Measurements from ENCODE around the gene UNC5CL.

Gene UNC5CL

DNA sequence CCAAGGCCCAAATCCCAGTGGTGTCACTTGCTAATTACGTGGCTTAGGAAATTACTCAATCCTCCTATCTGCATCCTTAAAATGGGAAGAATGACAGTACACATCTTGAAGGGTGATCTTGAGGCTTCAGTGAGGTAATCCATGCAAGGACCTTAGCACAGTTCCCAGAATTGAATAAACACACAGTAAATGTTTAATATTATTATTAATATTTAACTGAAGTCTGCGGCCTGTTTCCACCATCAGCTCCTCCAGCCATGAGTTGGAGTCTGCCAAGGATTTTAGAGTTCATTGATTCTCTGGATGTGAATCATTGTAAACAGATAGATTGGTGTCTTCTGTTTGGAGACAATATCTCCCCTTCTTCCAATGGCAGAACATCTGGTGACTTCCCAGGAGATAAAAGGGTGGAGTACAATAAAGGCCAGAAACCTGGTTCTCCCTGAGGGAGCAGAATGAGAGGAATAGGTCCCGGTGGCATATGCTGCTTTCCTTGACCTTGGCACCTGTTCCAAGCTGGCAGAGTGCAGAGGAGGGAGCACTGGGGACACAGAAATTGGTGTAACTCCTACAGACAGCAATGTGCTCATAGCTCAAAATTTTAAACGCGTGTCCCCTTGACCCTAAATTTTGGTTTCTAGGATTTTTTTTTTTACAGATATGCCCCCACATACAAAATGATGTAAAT lies 25.4 kb downstream of the UNC5CL start:
- no peak overlapping the region for H3K27ac ChIP-seq (ENCODE audit: low read depth, low read length)
- H3F3A ChIP-seq (ENCODE audit: insufficient read depth), result no peaks in the 10 kb centered on the region
- no peak overlapping the region for H3K9ac ChIP-seq (ENCODE audit: low read length)
- no peak overlapping the region for H2AFZ ChIP-seq (ENCODE audit: low read depth, low read length, severe bottlenecking)
- H3K9me3 ChIP-seq (ENCODE audit: insufficient read depth, low read length), result no peaks in the 10 kb centered on the region
- H3K4me2 ChIP-seq (ENCODE audit: low read depth, low read length, poor library complexity, severe bottlenecking), result no peak overlapping the region
- H4K20me1 ChIP-seq (ENCODE audit: low read depth, low read length), result no peaks in the 10 kb centered on the region
- TF ChIP-seq, protein P1, sequence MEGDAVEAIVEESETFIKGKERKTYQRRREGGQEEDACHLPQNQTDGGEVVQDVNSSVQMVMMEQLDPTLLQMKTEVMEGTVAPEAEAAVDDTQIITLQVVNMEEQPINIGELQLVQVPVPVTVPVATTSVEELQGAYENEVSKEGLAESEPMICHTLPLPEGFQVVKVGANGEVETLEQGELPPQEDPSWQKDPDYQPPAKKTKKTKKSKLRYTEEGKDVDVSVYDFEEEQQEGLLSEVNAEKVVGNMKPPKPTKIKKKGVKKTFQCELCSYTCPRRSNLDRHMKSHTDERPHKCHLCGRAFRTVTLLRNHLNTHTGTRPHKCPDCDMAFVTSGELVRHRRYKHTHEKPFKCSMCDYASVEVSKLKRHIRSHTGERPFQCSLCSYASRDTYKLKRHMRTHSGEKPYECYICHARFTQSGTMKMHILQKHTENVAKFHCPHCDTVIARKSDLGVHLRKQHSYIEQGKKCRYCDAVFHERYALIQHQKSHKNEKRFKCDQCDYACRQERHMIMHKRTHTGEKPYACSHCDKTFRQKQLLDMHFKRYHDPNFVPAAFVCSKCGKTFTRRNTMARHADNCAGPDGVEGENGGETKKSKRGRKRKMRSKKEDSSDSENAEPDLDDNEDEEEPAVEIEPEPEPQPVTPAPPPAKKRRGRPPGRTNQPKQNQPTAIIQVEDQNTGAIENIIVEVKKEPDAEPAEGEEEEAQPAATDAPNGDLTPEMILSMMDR (IDR thresholded peaks at IDR 0.05; ENCODE audit: insufficient read depth, low read length, poor library complexity, severe bottlenecking), result no peak
- TF ChIP-seq EZH2phosphoT487 (conservative IDR thresholded peaks at IDR 0.05; ENCODE audit: low read length), result no peak
- H3K79me2 ChIP-seq (ENCODE audit: insufficient read depth, low read length), result no peaks in the 10 kb centered on the region
- no peaks in the 10 kb centered on the region for H3K9me2 ChIP-seq (replicated peaks; ENCODE audit: insufficient read depth, low read length)
- no peaks in the 10 kb centered on the region for H3K27me3 ChIP-seq (ENCODE audit: low read length)
- H3K36me3 ChIP-seq (ENCODE audit: low read length), result no peaks in the 10 kb centered on the region
- no peak overlapping the region for H3K4me3 ChIP-seq (ENCODE audit: insufficient read depth, low read length, poor library complexity, severe bottlenecking)

DNA sequence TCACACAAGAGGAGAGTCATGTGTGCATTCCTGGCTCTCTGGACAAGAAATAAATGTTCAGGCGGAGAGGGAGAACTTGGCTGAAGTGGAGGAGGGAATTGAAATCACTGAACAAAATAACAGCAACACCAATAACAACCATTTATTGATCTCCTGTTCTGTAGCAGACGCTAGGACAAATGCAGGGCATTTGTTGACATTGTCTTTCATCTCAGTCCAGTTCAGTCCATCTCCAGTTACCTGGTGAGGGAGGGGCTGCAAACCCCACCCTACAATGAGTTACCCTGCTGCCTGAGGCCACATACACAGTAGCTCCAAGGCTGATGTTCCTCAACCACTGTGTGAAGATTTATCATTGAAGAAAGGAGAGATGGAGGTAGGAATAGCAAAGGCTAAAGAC lies 27.3 kb downstream of the UNC5CL start:
- no peak overlapping the region for H2AFZ ChIP-seq (ENCODE audit: low read depth, low read length, severe bottlenecking)
- H3F3A ChIP-seq (ENCODE audit: insufficient read depth), result no peaks in the 10 kb centered on the region
- H3K9me3 ChIP-seq (ENCODE audit: insufficient read depth, low read length), result no peaks in the 10 kb centered on the region
- H4K20me1 ChIP-seq (ENCODE audit: low read depth, low read length), result no peaks in the 10 kb centered on the region
- H3K9ac ChIP-seq (ENCODE audit: low read length), result no peak overlapping the region
- no peaks in the 10 kb centered on the region for H3K36me3 ChIP-seq (ENCODE audit: low read length)
- H3K4me3 ChIP-seq (ENCODE audit: insufficient read depth, low read length, poor library complexity, severe bottlenecking), result no peak overlapping the region
- H3K27ac ChIP-seq (ENCODE audit: low read depth, low read length), result no peak overlapping the region
- no peak overlapping the region for H3K4me2 ChIP-seq (ENCODE audit: low read depth, low read length, poor library complexity, severe bottlenecking)
- H3K27me3 ChIP-seq (ENCODE audit: low read length), result no peaks in the 10 kb centered on the region
- no peaks in the 10 kb centered on the region for H3K79me2 ChIP-seq (ENCODE audit: insufficient read depth, low read length)
- no peak for TF ChIP-seq EZH2phosphoT487 (conservative IDR thresholded peaks at IDR 0.05; ENCODE audit: low read length)
- TF ChIP-seq, protein P1 (IDR thresholded peaks at IDR 0.05; ENCODE audit: insufficient read depth, low read length, poor library complexity, severe bottlenecking), result no peak
- no peaks in the 10 kb centered on the region for H3K9me2 ChIP-seq (replicated peaks; ENCODE audit: insufficient read depth, low read length)

DNA sequence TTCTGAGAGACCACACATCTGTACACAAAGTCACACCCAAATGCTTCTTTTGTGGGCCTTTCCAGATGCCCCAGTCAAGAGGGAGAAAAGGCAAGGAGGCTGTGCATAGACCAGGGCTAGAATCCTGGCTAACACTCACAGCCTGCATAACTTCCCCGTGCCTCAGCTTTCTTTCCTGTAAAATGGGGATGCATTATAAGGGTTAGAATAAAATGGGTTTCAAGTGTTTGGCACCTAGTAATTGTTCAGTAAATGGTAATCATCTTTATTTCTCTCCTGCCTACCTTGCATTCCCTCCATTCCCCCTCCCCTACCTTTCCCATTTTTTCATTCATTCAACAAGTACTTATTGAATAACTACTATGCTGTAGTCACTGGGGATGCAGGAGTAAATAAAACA lies 29.4 kb downstream of the UNC5CL start:
- Histone ChIP-seq H3K79me2 (ENCODE audit: insufficient read depth, low read length) (no peaks in the 10 kb centered on the region), H4K20me1 (ENCODE audit: low read depth, low read length) (no peaks in the 10 kb centered on the region), H3K9me2 (replicated peaks; ENCODE audit: insufficient read depth, low read length) (no peaks in the 10 kb centered on the region), H3K27ac (ENCODE audit: low read depth, low read length) (no peak overlapping the region), H3K9ac (ENCODE audit: low read length) (no peak overlapping the region), H3K9me3 (ENCODE audit: insufficient read depth, low read length) (no peaks in the 10 kb centered on the region), H3K36me3 (ENCODE audit: low read length) (no peaks in the 10 kb centered on the region), H3K27me3 (ENCODE audit: low read length) (no peaks in the 10 kb centered on the region), H3K4me2 (ENCODE audit: low read depth, low read length, poor library complexity, severe bottlenecking) (no peak overlapping the region), H2AFZ (ENCODE audit: low read depth, low read length, severe bottlenecking) (no peak overlapping the region), H3F3A (ENCODE audit: insufficient read depth) (no peaks in the 10 kb centered on the region), H3K4me3 (ENCODE audit: insufficient read depth, low read length, poor library complexity, severe bottlenecking) (no peak overlapping the region)
- TF ChIP-seq, protein P1 (IDR thresholded peaks at IDR 0.05; ENCODE audit: insufficient read depth, low read length, poor library complexity, severe bottlenecking), result no peak
- TF ChIP-seq EZH2phosphoT487 (conservative IDR thresholded peaks at IDR 0.05; ENCODE audit: low read length), result no peak

Measured in SU-DHL-6 (cell line).